GM21786 (cell line): ENCODE measurements around the gene SYT3.

Experiments
- ATAC-seq: cut with Tn5 transposase; IDR thresholded peaks from one replicate; pipeline ENCODE4 v1.9.1; 2021; ENCODE audit not compliant: unreplicated experiment

Gene SYT3

GRCh38 chr19:50639121-50640112 lies at the start of gene SYT3:
Gene SYT3, minus strand, starts transcription at chr19:50639881. Its CDS starts 2,470 bp downstream, at chr19:50637411.
- ATAC-seq, result no peak

GRCh38 chr19:50688766-50689165 lies 49.1 kb upstream of the SYT3 start:
- no peak for ATAC-seq

GRCh38 chr19:50686310-50687032 lies 46.8 kb upstream of the SYT3 start:
- no peak for ATAC-seq

- ATAC-seq, result no peak
These were observed 39.8 kb upstream of the SYT3 start for GRCh38 chr19:50679177-50680125.

GRCh38 chr19:50678323-50678722 lies 38.6 kb upstream of the SYT3 start:
- no peak for ATAC-seq

- no peak for ATAC-seq
These were observed 38.0 kb upstream of the SYT3 start for GRCh38 chr19:50677636-50678035.

- ATAC-seq, result no peak
These were observed 37.0 kb upstream of the SYT3 start for GRCh38 chr19:50676625-50677197.

GRCh38 chr19:50673118-50673517 lies 33.4 kb upstream of the SYT3 start:
- no peak for ATAC-seq

- no peak for ATAC-seq
These were observed 30.4 kb upstream of the SYT3 start for GRCh38 chr19:50670102-50670380.

GRCh38 chr19:50669302-50670101 lies 29.8 kb upstream of the SYT3 start:
- ATAC-seq, result no peak

- no peak for ATAC-seq
These were observed 29.2 kb upstream of the SYT3 start for GRCh38 chr19:50668879-50669278.

- no peak for ATAC-seq
These were observed 28.7 kb upstream of the SYT3 start for GRCh38 chr19:50668416-50668815.

GRCh38 chr19:50667759-50668231 lies 28.1 kb upstream of the SYT3 start:
- ATAC-seq, result no peak

GRCh38 chr19:50667177-50667758 lies 27.6 kb upstream of the SYT3 start:
- no peak for ATAC-seq

- ATAC-seq, result no peak
These were observed 26.9 kb upstream of the SYT3 start for GRCh38 chr19:50666346-50667176.

GRCh38 chr19:50664204-50664603 lies 24.5 kb upstream of the SYT3 start:
- ATAC-seq, result no peak

GRCh38 chr19:50663482-50663790 lies 23.8 kb upstream of the SYT3 start:
- no peak for ATAC-seq

GRCh38 chr19:50662651-50663481 lies 23.2 kb upstream of the SYT3 start:
- no peak for ATAC-seq
